Tibial nerve (tissue), 4 donors: ENCODE results near the gene CADPS. TPM values are rescaled to one million over a fixed set of nuclear protein-coding genes. Genes with fewer than 3 reads are reported as not detected.

Source experiments
- DNase-seq, 2 donors: peaks; one replicate each; pipeline ENCODE4 v3.0.0-alpha.2; 2019; ENCODE audit warnings: low spot score in 2 of 2
- H3K27ac ChIP-seq, 4 donors: fragments of 200-600 bp; sonication (generic) in 3 of 4; one replicate each; pipeline ENCODE4 v1.5.1; 2017 to 2019; ENCODE audit warnings: mild to moderate bottlenecking in 1 of 4
- H3K27me3 ChIP-seq, 2 donors: fragments of 200-600 bp; sonication (generic) in 1 of 2; one replicate each; pipeline versions ENCODE4 v1.5.1 to v1.6.0; 2017 to 2019
- H3K36me3 ChIP-seq, 3 donors: fragments of 200-600 bp; sonication (generic); one replicate each; pipeline ENCODE4 v1.5.1; 2018 to 2019
- H3K4me1 ChIP-seq, 4 donors: fragments of 200-600 bp; sonication (generic) in 3 of 4; one replicate each; pipeline ENCODE4 v1.5.1; 2017 to 2019
- H3K4me3 ChIP-seq, 4 donors: fragments of 200-600 bp; sonication (generic) in 3 of 4; one replicate each; pipeline ENCODE4 v1.5.1; 2017 to 2019; ENCODE audit warnings: mild to moderate bottlenecking in 1 of 4, moderate library complexity in 1 of 4
- H3K9me3 ChIP-seq, 4 donors: fragments of 200-600 bp; sonication (generic) in 3 of 4; one replicate each; pipeline ENCODE4 v1.5.1; 2017 to 2019
- CTCF ChIP-seq, 5 experiments: fragments of 200-600 bp in 3 of 5; fragments of 450-650 bp in 2 of 5; sonication (generic) in 3 of 5; IDR thresholded peaks; one replicate each; pipeline ENCODE4 v1.5.1; 2016 to 2019; ENCODE audit warnings: antibody characterized with exemption in 5 of 5, mild to moderate bottlenecking in 3 of 5, moderate library complexity in 2 of 5
- EP300 ChIP-seq, 2 donors: sonication (generic); formaldehyde crosslinking; IDR thresholded peaks; one replicate each; pipeline ENCODE4 v1.6.1; 2017; ENCODE audit warnings: antibody characterized with exemption in 2 of 2, mild to moderate bottlenecking in 1 of 2
- POLR2A ChIP-seq, 2 donors: fragments of 450-650 bp; IDR thresholded peaks; one replicate each; pipeline ENCODE4 v1.6.1; 2017; ENCODE audit warnings: antibody characterized with exemption in 2 of 2, mild to moderate bottlenecking in 2 of 2, moderate library complexity in 2 of 2
- WGBS, 2 donors: methylation state at CpG; one replicate each; pipeline ENCODE4 v1.1.5; 2018; 5-methylcytosine and 5-hydroxymethylcytosine counted together
- total RNA-seq, 4 donors: library from RNA; depleted of rRNA; stranded (reverse); fragments of >200 nt; gene quantifications; one replicate each; pipeline ENCODE4 v1.1.0, GENCODE V29; 2016

The CADPS gene
- total RNA-seq = 10 to 100 TPM in 2 of 4 donors, not detected in 2; 16.2 to 16.7 TPM

DNA sequence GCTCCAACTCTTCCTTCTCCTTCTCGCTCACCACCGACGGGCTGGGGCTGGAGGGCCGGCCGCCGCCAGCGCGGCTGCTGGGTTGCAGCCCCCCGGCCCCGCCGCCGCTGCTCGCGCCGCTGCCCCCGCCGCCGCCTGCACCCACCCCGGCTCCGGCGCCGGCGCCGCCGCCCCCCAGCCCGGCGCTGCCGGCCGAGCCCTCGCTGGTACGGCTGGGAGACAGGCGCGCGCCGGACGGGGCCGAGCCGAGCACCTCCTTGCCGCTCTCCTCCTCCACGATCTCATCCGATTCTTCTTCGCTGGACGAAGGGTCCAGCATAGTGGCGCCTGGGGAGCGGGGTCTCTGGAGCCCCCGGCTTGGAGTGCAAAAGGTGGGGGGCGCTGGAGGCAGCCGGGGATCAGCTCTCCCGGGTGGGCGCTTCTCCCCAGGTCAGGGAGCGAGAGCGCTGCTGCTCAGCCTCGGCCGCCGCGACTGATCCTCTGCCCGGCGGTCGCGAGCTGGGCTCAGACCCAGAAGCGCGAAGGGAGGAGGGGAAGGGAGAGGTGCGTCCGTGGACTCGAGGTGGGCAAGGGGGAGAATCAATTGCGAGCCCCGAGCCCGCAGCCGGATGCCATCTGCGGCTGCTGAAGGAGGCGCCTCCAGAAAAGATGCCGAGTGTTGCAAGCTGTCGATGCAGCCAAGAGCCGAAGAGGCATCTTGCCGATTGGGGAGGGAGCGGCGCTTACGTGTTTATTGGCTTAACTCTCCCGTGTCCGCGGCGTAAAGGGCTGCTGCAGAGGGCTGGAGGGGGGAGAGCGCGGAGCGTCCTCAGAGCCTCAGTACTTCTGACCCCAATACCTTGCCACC is at the start of gene CADPS:
Gene CADPS, minus strand, starts transcription at position 706 of the 847 bp plus-strand sequence. Its CDS starts 387 bp downstream, at position 319.
- Histone ChIP-seq H3K27me3 (peaks cover 3 to 46% of the 10 kb centered on the region in 2 donors), H3K4me1 (peaks cover 0 to 27% (median 3%) of the 10 kb centered on the region in 4 donors), H3K4me3 (peak within 1 kb of the TSS in 3 of 4 donors; percentile 31 to 55 (median 41)), H3K36me3 (no peaks in the 10 kb centered on the region), H3K27ac (no peak within 1 kb of the TSS), H3K9me3 (peaks cover 0 to 8% (median 0%) of the 10 kb centered on the region in 4 donors)
- TF ChIP-seq CTCF (IDR thresholded peaks at IDR 0.05) (no peak), POLR2A (IDR thresholded peaks at IDR 0.05) (no peak), EP300 (IDR thresholded peaks at IDR 0.05) (no peak)
- WGBS, 2 donors = 1% methylated on average over 73 to 83 of the region's 85 CpGs
- DNase-seq = no peak

GRCh38 chr3:62923066-62923465 is 47.9 kb upstream of the CADPS start:
- Histone ChIP-seq H3K36me3 (no peaks in the 10 kb centered on the region), H3K4me1 (no peaks in the 10 kb centered on the region), H3K9me3 (no peaks in the 10 kb centered on the region), H3K27ac (no peak overlapping the region), H3K27me3 (no peaks in the 10 kb centered on the region), H3K4me3 (no peak overlapping the region)
- WGBS, 2 donors = 14 to 18% methylated on average over 2 of the region's 2 CpGs
- TF ChIP-seq EP300 (IDR thresholded peaks at IDR 0.05) (no peak), CTCF (IDR thresholded peaks at IDR 0.05) (no peak), POLR2A (IDR thresholded peaks at IDR 0.05) (no peak)
- no peak for DNase-seq

DNA sequence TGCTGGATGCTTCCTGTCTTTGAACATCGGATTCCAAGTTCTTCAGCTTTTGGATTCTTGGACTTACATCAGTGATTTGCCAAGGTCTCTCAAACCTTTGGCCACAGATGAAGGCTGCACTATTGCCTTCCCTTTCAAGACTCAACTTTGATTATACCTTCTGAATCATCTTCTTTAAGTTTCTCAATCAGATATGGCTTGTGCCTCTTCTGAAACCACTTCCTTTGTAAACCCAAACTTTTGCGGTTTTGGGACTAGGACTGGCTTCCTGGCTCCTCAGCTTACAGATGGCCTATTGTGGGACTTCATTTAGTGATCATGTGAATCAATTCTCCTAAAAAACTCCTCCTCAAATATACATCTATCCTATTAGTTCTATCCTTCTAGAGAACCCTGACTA is 47.1 kb upstream of the CADPS start:
- H3K27ac ChIP-seq = no peak overlapping the region
- DNase-seq = no peak
- no peaks in the 10 kb centered on the region for H3K4me1 ChIP-seq
- H3K27me3 ChIP-seq = no peaks in the 10 kb centered on the region
- no peaks in the 10 kb centered on the region for H3K36me3 ChIP-seq
- no peak for TF ChIP-seq EP300 (IDR thresholded peaks at IDR 0.05)
- no peaks in the 10 kb centered on the region for H3K9me3 ChIP-seq
- WGBS, 2 donors = 58 to 61% methylated on average over 2 of the region's 2 CpGs
- no peak overlapping the region for H3K4me3 ChIP-seq

DNA sequence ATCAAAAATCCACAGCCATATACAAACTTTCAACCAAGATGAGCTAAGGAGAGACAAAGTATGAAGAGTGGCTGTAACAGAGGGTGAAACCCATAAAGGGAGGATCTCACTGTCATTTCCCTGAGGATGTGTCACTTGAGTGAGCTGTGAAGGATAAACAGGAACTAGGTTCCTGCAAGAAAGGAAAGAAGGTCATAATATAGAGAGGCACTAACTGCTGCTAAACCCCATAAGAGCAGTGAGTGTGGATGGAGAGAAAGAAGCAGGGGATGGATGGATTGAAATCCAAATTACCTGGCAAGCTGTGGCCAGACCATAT is 45.2 kb upstream of the CADPS start:
- Histone ChIP-seq H3K4me1 (no peaks in the 10 kb centered on the region), H3K4me3 (no peak overlapping the region), H3K27me3 (no peaks in the 10 kb centered on the region), H3K9me3 (peaks cover 0 to 7% (median 0%) of the 10 kb centered on the region in 4 donors), H3K36me3 (no peaks in the 10 kb centered on the region), H3K27ac (no peak overlapping the region)
- TF ChIP-seq POLR2A (IDR thresholded peaks at IDR 0.05) = no peak
- TF ChIP-seq CTCF (IDR thresholded peaks at IDR 0.05) = no peak
- no peak for TF ChIP-seq EP300 (IDR thresholded peaks at IDR 0.05)
- no peak for DNase-seq

DNA sequence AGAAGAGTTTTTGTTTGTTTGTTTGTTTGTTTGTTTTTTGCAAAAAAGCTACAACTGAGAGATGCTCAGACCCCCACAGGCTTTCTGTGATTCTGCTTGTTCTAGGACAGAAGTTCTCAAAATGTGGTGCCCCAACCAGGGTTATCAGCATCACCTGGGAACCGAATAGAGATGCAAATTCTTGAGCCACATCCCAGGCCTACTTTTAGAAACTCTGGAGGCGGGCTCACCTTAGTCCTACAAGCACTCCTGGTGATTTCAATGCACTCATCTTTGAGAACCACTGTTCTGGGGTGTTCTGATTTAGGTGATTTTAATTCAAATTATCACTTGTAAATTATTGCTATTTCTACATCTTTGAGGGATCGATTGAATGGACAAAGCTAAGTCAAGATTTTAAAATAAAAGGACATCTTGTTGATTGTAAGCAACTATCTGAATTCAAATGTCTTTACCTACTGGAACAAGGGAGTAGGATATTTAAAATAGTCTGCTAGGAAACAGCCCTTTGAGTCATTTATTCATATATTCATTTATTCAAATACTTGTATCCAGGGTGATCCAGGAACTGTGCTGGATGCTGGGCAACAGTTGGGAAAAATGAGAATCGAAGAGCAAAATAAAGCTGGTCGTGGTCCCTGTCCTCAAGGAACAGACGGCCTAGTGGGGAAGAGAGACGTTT is 44.7 kb upstream of the CADPS start:
- no peak for DNase-seq
- no peaks in the 10 kb centered on the region for H3K4me1 ChIP-seq
- no peaks in the 10 kb centered on the region for H3K27me3 ChIP-seq
- peaks cover 0 to 7% (median 0%) of the 10 kb centered on the region in 4 donors for H3K9me3 ChIP-seq
- H3K4me3 ChIP-seq = no peak overlapping the region
- H3K27ac ChIP-seq = no peak overlapping the region
- WGBS, 2 donors = 79 to 82% methylated on average over 7 of the region's 7 CpGs
- TF ChIP-seq POLR2A (IDR thresholded peaks at IDR 0.05) (no peak), EP300 (IDR thresholded peaks at IDR 0.05) (no peak), CTCF (IDR thresholded peaks at IDR 0.05) (no peak)
- no peaks in the 10 kb centered on the region for H3K36me3 ChIP-seq
